Neuronal stem cell (in vitro differentiated cells): ENCODE results near the gene RNF40.

Experiments
- DNase-seq: peaks from one replicate; pipeline ENCODE4 v3.0.0-alpha.2; 2013; ENCODE audit warnings: low spot score
- H2AFZ ChIP-seq: one replicate; pipeline ENCODE4 v1.6.1; 2013; ENCODE audit warnings: mild to moderate bottlenecking, low read length, inconsistent platforms
- H2AK5ac ChIP-seq: 2 replicates; pipeline ENCODE4 v1.6.1; 2013; ENCODE audit warnings: low read depth, mild to moderate bottlenecking, inconsistent platforms, low read length, moderate library complexity, mixed read lengths
- H2BK120ac ChIP-seq: 2 replicates; pipeline ENCODE4 v1.6.1; 2013; ENCODE audit warnings: low read depth, mild to moderate bottlenecking, inconsistent platforms, low read length, moderate library complexity, mixed read lengths
- H2BK12ac ChIP-seq: one replicate; pipeline ENCODE4 v1.6.1; 2013; ENCODE audit warnings: low read length, inconsistent platforms
- H2BK15ac ChIP-seq: 2 replicates; pipeline ENCODE4 v1.6.1; 2013; ENCODE audit warnings: mild to moderate bottlenecking, low read length, inconsistent platforms, mixed read lengths
- H2BK5ac ChIP-seq: one replicate; pipeline ENCODE4 v1.6.1; 2013; ENCODE audit warnings: inconsistent platforms, mild to moderate bottlenecking, low read length, moderate library complexity
- H3K14ac ChIP-seq: one replicate; pipeline ENCODE4 v1.6.1; 2013; ENCODE audit warnings: low read length, inconsistent platforms
- H3K18ac ChIP-seq: 2 replicates; pipeline ENCODE4 v1.6.1; 2013; ENCODE audit warnings: low read length, inconsistent platforms
- H3K23ac ChIP-seq: 2 replicates; pipeline ENCODE4 v1.6.1; 2013; ENCODE audit warnings: low read depth, mild to moderate bottlenecking, mixed read lengths, low read length, inconsistent platforms; ENCODE audit not compliant: poor library complexity
- H3K27ac ChIP-seq: replicated peaks from 3 replicates; pipeline ENCODE4 v1.5.1; 2013; ENCODE audit warnings: low read length, inconsistent platforms
- H3K27me3 ChIP-seq, 3 experiments: 2 replicates each; pipeline ENCODE4 v1.6.1; 2013; ENCODE audit warnings: low read length in 3 of 3, mild to moderate bottlenecking in 2 of 3, inconsistent platforms in 1 of 3, low read depth in 1 of 3, mixed read lengths in 1 of 3, moderate library complexity in 1 of 3; ENCODE audit not compliant: control insufficient read depth in 3 of 3, insufficient read depth in 3 of 3
- H3K36me3 ChIP-seq, 2 donors: replicated peaks in 1 of 2; 2 replicates each; pipeline ENCODE4 v1.6.1; 2013; ENCODE audit warnings: low read length in 2 of 2; ENCODE audit not compliant: control insufficient read depth in 2 of 2, insufficient read depth in 2 of 2
- H3K4ac ChIP-seq: 2 replicates; pipeline ENCODE4 v1.6.1; 2013; ENCODE audit warnings: inconsistent platforms, mild to moderate bottlenecking, low read length, moderate library complexity
- H3K4me1 ChIP-seq, 2 donors: 1 replicate in 1 of 2; 2 replicates in 1 of 2; pipeline ENCODE4 v1.6.1; 2013; ENCODE audit warnings: low read length in 2 of 2, low read depth in 1 of 2; ENCODE audit not compliant: control insufficient read depth in 2 of 2, insufficient read depth in 1 of 2
- H3K4me2 ChIP-seq: one replicate; pipeline ENCODE4 v1.6.1; 2013; ENCODE audit warnings: mild to moderate bottlenecking, low read length, inconsistent platforms; ENCODE audit not compliant: insufficient read depth, poor library complexity, severe bottlenecking
- H3K4me3 ChIP-seq, 2 donors: 2 replicates each; pipeline ENCODE4 v1.5.1; 2013; ENCODE audit warnings: low read length in 2 of 2, mild to moderate bottlenecking in 2 of 2, inconsistent platforms in 1 of 2, moderate library complexity in 1 of 2
- H3K79me1 ChIP-seq: one replicate; pipeline ENCODE4 v1.6.1; 2013; ENCODE audit warnings: low read depth, mild to moderate bottlenecking, inconsistent platforms, low read length, moderate library complexity
- H3K9ac ChIP-seq: one replicate; pipeline ENCODE4 v1.6.1; 2013; ENCODE audit warnings: mild to moderate bottlenecking, low read depth, low read length, inconsistent platforms; ENCODE audit not compliant: poor library complexity
- H3K9me3 ChIP-seq, 2 donors: replicated peaks in 1 of 2; 2 replicates each; pipeline versions ENCODE3 to v1.6.1; 2013; ENCODE audit warnings: low read length in 2 of 2, mild to moderate bottlenecking in 2 of 2, inconsistent platforms in 1 of 2, low read depth in 1 of 2, mixed read lengths in 1 of 2, moderate library complexity in 1 of 2; ENCODE audit not compliant: control insufficient read depth in 2 of 2, insufficient read depth in 1 of 2
- H4K8ac ChIP-seq: one replicate; pipeline ENCODE4 v1.6.1; 2013; ENCODE audit warnings: low read depth, mild to moderate bottlenecking, inconsistent platforms, low read length, moderate library complexity
- H4K91ac ChIP-seq: one replicate; pipeline ENCODE4 v1.6.1; 2013; ENCODE audit warnings: low read length, low read depth, mild to moderate bottlenecking, inconsistent platforms; ENCODE audit not compliant: poor library complexity
- WGBS, 2 donors: extraction: QIAGEN DNeasy Blood & Tissue Kit; methylation state at CpG; one replicate each; pipeline ENCODE4 v1.1.7; 2013; ENCODE audit warnings: missing lambda C conversion rate in 2 of 2, mixed read lengths in 1 of 2; ENCODE audit not compliant: insufficient read length in 2 of 2, insufficient replicate concordance in 1 of 2; ENCODE audit errors: extremely low coverage in 2 of 2; 5-methylcytosine and 5-hydroxymethylcytosine counted together

Gene RNF40

DNA sequence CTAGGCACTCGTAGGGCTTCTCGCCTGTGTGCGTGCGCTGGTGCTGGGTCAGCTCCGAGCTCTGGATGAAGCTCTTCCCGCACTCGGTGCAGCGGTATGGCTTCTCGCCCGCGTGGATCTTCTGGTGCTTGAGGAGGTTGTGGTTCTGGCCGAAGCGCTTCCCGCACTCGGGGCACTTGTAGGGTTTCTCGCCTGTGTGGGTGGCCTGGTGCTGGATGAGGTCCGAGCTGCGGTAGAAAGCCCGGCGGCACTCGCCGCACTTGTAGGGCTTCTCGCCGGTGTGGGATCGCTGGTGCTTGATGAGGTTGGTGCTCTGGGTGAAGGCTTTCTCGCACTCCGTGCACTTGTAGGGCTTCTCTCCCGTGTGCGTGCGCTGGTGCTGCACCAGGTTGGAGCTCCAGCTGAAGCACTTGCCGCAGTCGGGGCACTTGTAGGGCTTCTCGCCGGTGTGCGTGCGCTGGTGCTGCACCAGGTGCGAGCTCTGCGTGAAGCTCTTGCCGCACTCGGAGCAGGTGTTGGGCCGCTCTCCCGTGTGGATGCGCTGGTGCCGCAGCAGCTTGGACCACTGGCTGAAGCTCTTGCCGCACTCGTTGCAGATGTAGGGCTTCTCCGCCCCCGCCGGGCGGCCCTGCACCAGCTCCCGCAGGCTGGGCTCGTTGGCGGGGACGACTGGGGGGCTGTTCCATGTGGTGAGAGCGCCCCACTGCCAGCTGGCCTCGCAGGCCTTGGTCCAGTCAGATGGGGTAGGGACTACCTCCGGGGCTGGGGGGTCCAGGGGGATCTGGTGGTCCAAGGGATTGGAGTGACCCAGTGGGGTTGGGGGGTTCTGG, 21.4 kb downstream of the RNF40 start:
- Histone ChIP-seq H3K4me1 (peaks cover 11 to 14% of the 10 kb centered on the region in 2 donors), H3K4ac (no peak overlapping the region), H2BK12ac (no peak overlapping the region), H3K14ac (no peak overlapping the region), H4K8ac (no peak overlapping the region), H3K27ac (no peak overlapping the region), H3K27me3 (no peaks in the 10 kb centered on the region), H2BK5ac (no peak overlapping the region), H3K9ac (no peak overlapping the region), H3K18ac (no peak overlapping the region), H3K4me3 (no peak overlapping the region), H2BK15ac (no peak overlapping the region), H4K91ac (no peak overlapping the region), H3K23ac (peak overlapping the region; percentile 69), H3K9me3 (no peaks in the 10 kb centered on the region), H3K79me1 (peaks cover 11% of the 10 kb centered on the region), H2AFZ (no peak overlapping the region), H3K4me2 (no peak overlapping the region), H2BK120ac (no peak overlapping the region), H2AK5ac (no peak overlapping the region), H3K36me3 (peaks cover 34 to 69% of the 10 kb centered on the region in 2 donors)
- DNase-seq, result no peak
- no CpG with 5 or more reads among the region's 57 CpGs for WGBS, 2 donors

DNA sequence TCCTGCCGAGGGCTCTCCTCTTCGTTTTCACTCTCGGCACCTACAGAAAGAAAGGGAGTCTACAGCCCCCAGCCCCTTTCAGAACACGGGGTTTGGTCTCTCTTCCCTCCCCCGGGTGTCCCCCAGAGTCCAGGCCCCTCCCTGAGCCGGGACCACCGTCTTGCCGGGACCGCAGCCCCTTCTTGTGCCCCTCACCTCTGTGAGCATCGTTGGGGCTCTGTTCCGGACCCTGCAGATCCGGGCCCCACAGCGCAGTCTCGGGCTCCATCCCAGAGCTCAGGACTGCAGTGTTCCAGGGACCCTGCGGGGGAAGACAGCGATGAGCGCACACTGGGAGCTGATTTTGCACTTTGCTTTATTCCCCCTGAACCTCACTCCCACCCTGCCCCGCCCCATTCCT, 22.1 kb downstream of the RNF40 start:
- Histone ChIP-seq H2AK5ac (no peak overlapping the region), H4K8ac (no peak overlapping the region), H3K18ac (no peak overlapping the region), H3K27me3 (no peaks in the 10 kb centered on the region), H2BK15ac (no peak overlapping the region), H3K9me3 (no peaks in the 10 kb centered on the region), H2BK120ac (no peak overlapping the region), H4K91ac (no peak overlapping the region), H3K14ac (no peak overlapping the region), H3K4me3 (no peak overlapping the region), H3K36me3 (peaks cover 34 to 64% of the 10 kb centered on the region in 2 donors), H3K4me2 (no peak overlapping the region), H3K9ac (no peak overlapping the region), H3K4ac (no peak overlapping the region), H2BK5ac (no peak overlapping the region), H3K4me1 (peaks cover 6 to 9% of the 10 kb centered on the region in 2 donors), H3K79me1 (peaks cover 10% of the 10 kb centered on the region), H2AFZ (no peak overlapping the region), H2BK12ac (no peak overlapping the region), H3K27ac (no peak overlapping the region), H3K23ac (no peak overlapping the region)
- no CpG with 5 or more reads among the region's 18 CpGs for WGBS, 2 donors
- DNase-seq, result no peak

GRCh38 chr16:30785126-30786106, 23.3 kb downstream of the RNF40 start:
- H3K9me3 ChIP-seq, result no peaks in the 10 kb centered on the region
- no peak overlapping the region for H2AK5ac ChIP-seq
- H3K4me1 ChIP-seq, result peaks cover 6 to 9% of the 10 kb centered on the region in 2 donors
- no peak overlapping the region for H3K18ac ChIP-seq
- no peak overlapping the region for H3K4ac ChIP-seq
- H3K79me1 ChIP-seq, result peaks cover 10% of the 10 kb centered on the region
- H2AFZ ChIP-seq, result no peak overlapping the region
- H3K27me3 ChIP-seq, result no peaks in the 10 kb centered on the region
- H2BK15ac ChIP-seq, result no peak overlapping the region
- H3K23ac ChIP-seq, result no peak overlapping the region
- H3K27ac ChIP-seq, result no peak overlapping the region
- H3K36me3 ChIP-seq, result peaks cover 31 to 52% of the 10 kb centered on the region in 2 donors
- H2BK120ac ChIP-seq, result no peak overlapping the region
- H3K4me3 ChIP-seq, result peak overlapping the region in 1 of 2 donors; percentile 76
- H3K14ac ChIP-seq, result no peak overlapping the region
- H4K8ac ChIP-seq, result no peak overlapping the region
- H2BK12ac ChIP-seq, result no peak overlapping the region
- H2BK5ac ChIP-seq, result no peak overlapping the region
- WGBS, 2 donors, result no CpG with 5 or more reads among the region's 7 CpGs
- H3K4me2 ChIP-seq, result peak overlapping the region; percentile 65
- no peak for DNase-seq
- H4K91ac ChIP-seq, result no peak overlapping the region
- peak overlapping the region; percentile 98 for H3K9ac ChIP-seq
